HG03378 (cell line): ENCODE results near the gene RRP15.

Experiments
- ATAC-seq: cut with Tn5 transposase; IDR thresholded peaks from one replicate; pipeline ENCODE4 v1.9.1; 2021; ENCODE audit warnings: mild to moderate bottlenecking, moderate library complexity; ENCODE audit not compliant: unreplicated experiment

RRP15 gene

GRCh38 chr1:218361298-218362065 lies 76.4 kb downstream of the RRP15 start:
- ATAC-seq, result no peak

GRCh38 chr1:218362418-218363076 lies 77.5 kb downstream of the RRP15 start:
- ATAC-seq, result no peak

GRCh38 chr1:218363141-218363540 lies 78.0 kb downstream of the RRP15 start:
- ATAC-seq, result no peak

- no peak for ATAC-seq
Measured at GRCh38 chr1:218364028-218364710, 79.1 kb downstream of the RRP15 start.

DNA sequence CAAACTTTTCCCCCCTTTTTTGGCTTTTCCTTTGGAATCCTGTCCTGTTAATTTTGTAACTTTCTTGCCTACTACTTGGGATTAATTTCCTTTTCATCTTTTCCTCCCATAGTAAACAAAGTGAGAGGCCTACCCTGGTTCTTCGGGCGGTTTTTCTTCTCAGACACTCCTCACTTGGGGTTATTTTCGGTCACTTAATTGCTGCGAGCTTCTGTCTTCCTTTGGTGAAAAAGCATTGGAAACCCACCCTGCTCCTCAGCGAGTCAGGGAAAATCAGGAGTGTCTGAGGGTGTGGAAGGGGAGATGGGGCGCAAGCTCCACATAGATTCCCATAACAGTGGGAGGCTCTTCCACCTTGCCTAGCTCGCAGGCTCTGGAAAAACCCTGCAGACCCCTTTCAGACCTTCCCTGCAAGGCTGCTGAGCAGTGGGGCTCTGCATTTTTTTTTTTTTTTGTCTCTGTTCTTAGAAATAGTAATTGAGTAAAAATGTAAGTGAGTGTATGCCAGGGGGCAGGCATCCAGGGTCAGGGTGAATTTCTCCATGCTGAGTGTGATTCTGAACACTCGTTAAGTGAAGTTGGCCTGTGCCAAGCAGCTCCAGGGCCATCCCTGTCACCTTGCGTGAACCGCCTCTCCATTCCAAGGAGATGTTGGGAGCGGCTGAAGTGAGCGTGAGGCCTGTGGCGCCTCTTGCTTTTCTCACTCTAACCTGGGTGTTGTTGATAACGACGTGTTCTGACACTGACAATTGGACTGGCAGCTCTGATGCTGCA lies 80.3 kb downstream of the RRP15 start:
- ATAC-seq, result no peak

DNA sequence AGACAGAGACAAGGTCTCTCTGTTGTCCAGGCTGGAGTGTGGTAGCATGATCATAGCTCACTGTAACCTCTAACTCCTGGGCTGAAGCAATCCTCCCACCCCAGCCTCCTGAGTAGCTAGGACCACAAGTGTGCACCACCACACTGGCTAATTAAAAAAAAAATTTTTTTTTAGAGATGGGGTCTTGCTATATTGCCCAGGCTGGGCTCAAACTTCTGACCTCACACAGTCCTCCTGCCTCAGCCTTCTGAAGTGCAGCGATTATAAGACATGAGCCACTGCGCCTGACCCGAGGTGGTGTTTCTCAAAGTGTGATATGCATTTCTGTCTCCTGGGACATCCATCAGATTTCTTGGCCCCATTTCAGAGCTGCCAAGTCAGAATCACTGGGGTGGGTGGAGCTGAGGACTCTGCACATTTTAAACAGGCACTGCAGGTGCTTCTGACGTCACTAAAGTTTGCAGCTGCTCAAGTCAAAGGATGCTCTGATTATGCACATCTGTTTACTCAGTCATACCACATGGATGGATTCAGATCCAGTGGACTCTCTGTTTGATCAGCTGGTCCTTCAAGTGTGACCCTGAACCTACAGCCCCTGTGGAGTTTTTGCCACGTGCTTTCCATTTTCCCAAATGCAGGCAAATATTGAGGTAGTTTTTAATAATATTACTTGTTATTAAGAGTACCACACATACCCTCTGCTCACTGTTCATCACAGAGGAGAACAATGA lies 81.4 kb downstream of the RRP15 start:
- ATAC-seq, result no peak

GRCh38 chr1:218367118-218367517 lies 82.0 kb downstream of the RRP15 start:
- no peak for ATAC-seq

- no peak for ATAC-seq
Measured at GRCh38 chr1:218368686-218369085, 83.6 kb downstream of the RRP15 start.

DNA sequence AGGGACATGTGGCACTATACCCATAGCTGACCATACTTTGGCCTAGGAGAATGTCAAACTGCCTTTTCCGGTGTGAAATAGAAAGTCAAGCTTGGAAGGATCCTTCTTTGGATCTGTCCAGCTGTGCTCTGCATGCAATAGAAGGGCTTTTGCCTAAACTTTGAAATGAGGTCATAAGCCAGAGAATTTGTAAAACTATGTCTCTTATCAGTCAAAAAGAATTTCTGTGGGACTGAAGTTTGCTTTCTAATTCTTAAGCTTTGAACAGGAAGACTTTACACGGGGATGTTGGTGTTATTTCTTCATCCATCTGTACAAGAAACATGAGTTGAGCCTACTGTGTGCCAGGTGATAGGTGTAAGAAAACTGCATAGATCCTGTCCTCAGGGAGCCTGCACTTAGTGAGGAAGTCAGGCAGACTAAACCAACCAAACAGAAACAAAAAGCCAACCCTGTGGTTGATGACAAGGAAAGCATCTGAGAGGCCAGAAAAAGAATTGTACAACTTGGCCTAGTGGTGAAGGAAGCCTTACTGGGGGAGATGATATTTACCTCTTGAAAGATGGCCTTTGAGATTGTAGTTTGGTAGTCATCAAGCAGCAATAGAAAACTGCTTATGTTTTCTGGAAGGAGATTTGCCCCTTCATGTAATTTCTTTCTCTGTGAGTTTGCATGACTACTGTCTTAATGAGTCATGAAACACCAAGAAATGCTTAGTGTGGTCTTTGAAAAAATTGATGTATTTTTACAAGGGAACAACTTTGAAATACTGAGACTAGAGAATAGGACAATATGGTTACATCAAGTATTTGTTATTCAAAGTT lies 84.8 kb downstream of the RRP15 start:
- no peak for ATAC-seq

GRCh38 chr1:218371927-218372672 lies 87.0 kb downstream of the RRP15 start:
- ATAC-seq, result no peak

DNA sequence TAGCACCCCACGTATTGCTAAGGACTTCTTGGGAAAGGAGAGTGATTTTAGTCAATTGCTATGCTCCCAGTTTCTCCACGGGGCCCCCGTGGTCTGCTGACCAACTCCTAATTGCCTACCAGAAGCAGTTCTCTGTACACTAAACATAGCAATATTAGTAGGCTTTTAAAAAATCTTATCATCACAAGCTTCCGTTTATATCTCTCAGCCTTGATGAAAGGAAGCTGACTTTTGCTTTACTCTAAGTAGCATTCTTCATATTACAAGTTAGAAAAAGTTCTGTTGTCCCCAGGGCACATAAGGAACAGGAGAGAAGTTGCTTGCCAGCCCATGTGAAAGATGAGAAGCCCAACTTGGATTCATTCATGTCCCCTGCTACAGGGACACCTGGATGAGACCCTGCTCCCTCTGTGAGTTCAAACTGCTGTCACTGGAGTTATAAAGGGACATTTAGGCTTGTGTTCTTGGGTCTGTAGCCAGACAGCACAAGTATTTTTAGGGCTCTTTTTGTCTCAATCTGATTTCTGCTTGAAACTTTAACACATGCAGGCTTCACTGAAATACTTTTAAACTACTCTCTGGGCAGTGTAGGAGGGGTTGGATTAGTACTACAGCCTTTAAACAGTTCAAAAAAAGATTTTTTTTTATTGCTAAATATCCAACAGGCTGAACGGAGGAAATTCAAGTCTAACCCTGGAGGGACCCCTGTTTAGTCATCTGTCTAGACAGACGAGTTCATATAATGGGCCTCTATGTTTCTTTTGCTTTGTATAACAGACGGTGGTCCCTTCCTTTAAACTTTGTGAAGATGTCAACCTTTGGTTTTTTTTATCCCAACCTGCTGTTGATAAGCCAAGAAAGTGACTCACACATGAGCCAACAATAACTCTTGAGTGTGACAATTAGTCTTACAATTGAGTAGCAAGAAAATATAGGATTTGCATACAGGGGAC lies 89.6 kb downstream of the RRP15 start:
- no peak for ATAC-seq

DNA sequence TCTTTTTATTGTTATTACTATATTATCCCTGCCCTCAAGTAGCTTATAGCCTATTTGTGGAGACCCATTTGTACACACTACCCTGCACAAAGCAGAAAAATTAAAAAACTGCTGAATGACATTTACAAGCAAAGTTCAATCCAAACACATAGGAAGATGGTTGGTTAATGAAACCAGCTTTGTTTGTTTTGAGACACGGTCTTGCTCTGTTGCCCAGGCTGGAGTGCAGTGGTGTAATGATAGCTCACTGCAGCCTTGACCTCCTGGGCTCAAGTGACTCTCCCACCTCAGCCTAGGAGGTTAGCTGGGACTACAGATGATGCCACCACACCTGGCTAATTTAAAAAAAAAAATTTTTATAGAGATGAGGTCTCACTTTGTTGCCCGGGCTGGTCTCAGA lies 91.6 kb downstream of the RRP15 start:
- peak; percentile 4 for ATAC-seq

GRCh38 chr1:218377143-218377660 lies 92.1 kb downstream of the RRP15 start:
- ATAC-seq, result peak; percentile 93

- no peak for ATAC-seq
Measured at GRCh38 chr1:218380125-218380977, 95.3 kb downstream of the RRP15 start.

DNA sequence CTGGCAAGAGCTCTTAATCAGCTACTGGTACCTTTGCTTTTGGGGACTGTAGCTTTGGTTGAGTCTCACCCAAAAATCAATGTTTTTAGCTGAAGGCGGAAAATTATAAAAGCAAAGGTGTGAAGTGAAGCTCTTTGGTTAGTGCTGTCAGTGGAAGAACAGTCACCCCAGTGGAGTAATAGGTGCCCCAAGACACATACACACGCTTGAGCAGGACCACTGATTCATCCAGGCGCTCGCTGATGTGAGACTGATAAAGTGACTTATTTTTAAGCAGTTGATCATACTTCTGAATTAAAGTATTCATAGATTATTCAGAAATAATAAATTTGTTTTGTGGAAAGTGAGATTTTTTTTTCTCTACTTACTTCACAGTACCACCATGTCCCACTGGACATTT lies 97.2 kb downstream of the RRP15 start:
- ATAC-seq, result no peak

- no peak for ATAC-seq
Measured at GRCh38 chr1:218383051-218383450, 98.0 kb downstream of the RRP15 start.

- ATAC-seq, result no peak
Measured at GRCh38 chr1:218383681-218384080, 98.6 kb downstream of the RRP15 start.
